ENCODE results near the gene NSUN7. TPM values are rescaled to one million over a fixed set of nuclear protein-coding genes. Genes with fewer than 3 reads are reported as not detected.

NSUN7 gene
- total and polyA plus RNA-seq, 2 experiments from 2014 or later = 3.4 to 9.9 TPM

DNA sequence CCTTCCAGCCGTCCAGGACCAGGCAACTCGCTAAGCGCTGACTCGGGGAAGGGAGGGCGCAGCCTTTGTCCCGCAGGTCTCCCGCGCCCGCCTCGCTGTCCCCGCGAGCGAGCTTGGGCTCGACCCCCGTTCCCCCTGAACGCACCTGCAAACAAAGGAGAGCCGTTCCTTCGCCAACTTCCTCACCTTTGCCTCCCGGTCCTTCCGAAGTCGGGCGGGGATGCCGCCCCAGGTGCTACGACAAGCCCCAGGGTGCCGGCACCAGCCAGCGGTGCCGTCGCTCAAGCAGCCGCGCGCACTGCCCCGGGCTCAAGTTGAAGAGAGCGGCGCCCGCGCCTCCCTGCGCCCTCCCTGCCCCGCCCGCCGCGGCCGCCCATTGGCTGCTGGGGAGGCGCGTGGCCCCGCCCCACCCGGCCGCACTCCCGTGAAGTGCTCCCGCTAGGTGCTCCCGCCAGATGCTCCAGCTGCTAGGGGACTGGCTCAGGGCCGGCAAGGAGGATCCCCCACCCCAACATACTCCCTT, 107.1 kb downstream of the NSUN7 start:
- H3K36me3 ChIP-seq = no peaks in the 10 kb centered on the region
- H3K4me3 ChIP-seq = peak overlapping the region; percentile 34
- H3K27ac ChIP-seq = no peak overlapping the region
- H3K4me1 ChIP-seq (ENCODE audit: low read depth) = no peaks in the 10 kb centered on the region
- H3K9me3 ChIP-seq (ENCODE audit: low read depth) = no peaks in the 10 kb centered on the region
- DNase-seq (ENCODE audit: low read depth in 1 of 2, low spot score in 1 of 2) = peak; percentile 60 to 87
- peaks cover 13% of the 10 kb centered on the region for H3K27me3 ChIP-seq
- TF ChIP-seq, protein P1, sequence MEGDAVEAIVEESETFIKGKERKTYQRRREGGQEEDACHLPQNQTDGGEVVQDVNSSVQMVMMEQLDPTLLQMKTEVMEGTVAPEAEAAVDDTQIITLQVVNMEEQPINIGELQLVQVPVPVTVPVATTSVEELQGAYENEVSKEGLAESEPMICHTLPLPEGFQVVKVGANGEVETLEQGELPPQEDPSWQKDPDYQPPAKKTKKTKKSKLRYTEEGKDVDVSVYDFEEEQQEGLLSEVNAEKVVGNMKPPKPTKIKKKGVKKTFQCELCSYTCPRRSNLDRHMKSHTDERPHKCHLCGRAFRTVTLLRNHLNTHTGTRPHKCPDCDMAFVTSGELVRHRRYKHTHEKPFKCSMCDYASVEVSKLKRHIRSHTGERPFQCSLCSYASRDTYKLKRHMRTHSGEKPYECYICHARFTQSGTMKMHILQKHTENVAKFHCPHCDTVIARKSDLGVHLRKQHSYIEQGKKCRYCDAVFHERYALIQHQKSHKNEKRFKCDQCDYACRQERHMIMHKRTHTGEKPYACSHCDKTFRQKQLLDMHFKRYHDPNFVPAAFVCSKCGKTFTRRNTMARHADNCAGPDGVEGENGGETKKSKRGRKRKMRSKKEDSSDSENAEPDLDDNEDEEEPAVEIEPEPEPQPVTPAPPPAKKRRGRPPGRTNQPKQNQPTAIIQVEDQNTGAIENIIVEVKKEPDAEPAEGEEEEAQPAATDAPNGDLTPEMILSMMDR (IDR thresholded peaks at IDR 0.05; ENCODE audit: low read depth, low read length) = no peak

DNA sequence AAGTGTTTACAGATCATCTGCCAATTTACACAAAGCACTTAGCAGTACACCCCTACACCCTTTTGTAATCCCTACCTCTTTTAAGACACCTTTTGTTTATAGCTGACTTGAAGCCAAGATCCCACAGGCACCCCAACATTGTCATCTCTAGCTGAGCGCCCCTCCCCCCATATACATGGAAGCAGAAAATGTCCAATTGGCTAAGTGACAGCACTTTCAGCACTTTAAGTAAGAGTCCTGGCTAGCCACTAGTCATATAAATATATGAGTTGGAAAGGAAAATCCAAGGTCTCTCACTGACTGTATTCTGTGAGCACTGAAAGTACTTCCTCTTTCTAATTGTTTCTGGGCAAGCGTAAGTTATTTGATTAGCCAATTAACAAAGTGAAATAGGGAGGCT, 108.2 kb downstream of the NSUN7 start:
- Histone ChIP-seq H3K36me3 (no peaks in the 10 kb centered on the region), H3K4me3 (no peak overlapping the region), H3K27me3 (peaks cover 13% of the 10 kb centered on the region), H3K27ac (no peak overlapping the region), H3K9me3 (ENCODE audit: low read depth) (no peaks in the 10 kb centered on the region), H3K4me1 (ENCODE audit: low read depth) (no peaks in the 10 kb centered on the region)
- DNase-seq (ENCODE audit: low read depth in 1 of 2, low spot score in 1 of 2) = no peak
- TF ChIP-seq, protein P1 (IDR thresholded peaks at IDR 0.05; ENCODE audit: low read depth, low read length) = no peak

GRCh38 chr4:40858962-40859361, 109.2 kb downstream of the NSUN7 start:
- no peaks in the 10 kb centered on the region for H3K9me3 ChIP-seq (ENCODE audit: low read depth)
- DNase-seq (ENCODE audit: low read depth in 1 of 2, low spot score in 1 of 2) = no peak
- TF ChIP-seq, protein P1 (IDR thresholded peaks at IDR 0.05; ENCODE audit: low read depth, low read length) = no peak

More at GRCh38 chr4:40858962-40859361, 109.2 kb downstream of the NSUN7 start:
- H3K27me3 ChIP-seq = peaks cover 13% of the 10 kb centered on the region
- no peaks in the 10 kb centered on the region for H3K36me3 ChIP-seq
- no peak overlapping the region for H3K4me3 ChIP-seq
- H3K27ac ChIP-seq = no peak overlapping the region
- H3K4me1 ChIP-seq (ENCODE audit: low read depth) = no peaks in the 10 kb centered on the region

Other genes with a start within 250 kb of the NSUN7 start
- 1.1 and 2.3 TPM in 2 replicates for gene RBM47, start 120.1 kb upstream of the NSUN7 start, total RNA-seq
- 0.11 and 1.4 TPM in 2 replicates for gene RBM47, start 120.1 kb upstream of the NSUN7 start, polyA plus RNA-seq

All from cardiac muscle cell (in vitro differentiated cells and primary cell).